Measurements from ENCODE around the gene CHRNG.

DNA sequence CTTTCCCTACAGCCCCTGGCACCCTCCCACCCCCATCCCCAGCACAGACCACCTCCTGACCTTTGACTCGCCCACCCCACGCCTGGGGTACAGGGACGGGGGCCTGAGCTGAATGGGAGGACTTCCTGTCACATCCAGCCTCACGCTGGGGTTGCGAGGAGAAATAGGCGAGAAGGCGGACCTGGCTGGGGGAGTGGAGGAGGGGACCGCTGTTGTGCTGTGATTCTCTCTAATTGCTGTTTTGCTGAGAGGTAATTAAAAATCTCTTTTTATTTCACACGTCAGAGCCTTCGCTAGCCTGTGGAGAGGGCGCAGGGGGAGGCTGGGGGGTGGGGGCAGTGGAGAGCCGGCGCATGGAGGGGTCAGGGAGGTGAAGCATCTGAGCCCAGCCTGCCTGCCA is 42.1 kb upstream of the CHRNG start:
- TF ChIP-seq, protein P1, sequence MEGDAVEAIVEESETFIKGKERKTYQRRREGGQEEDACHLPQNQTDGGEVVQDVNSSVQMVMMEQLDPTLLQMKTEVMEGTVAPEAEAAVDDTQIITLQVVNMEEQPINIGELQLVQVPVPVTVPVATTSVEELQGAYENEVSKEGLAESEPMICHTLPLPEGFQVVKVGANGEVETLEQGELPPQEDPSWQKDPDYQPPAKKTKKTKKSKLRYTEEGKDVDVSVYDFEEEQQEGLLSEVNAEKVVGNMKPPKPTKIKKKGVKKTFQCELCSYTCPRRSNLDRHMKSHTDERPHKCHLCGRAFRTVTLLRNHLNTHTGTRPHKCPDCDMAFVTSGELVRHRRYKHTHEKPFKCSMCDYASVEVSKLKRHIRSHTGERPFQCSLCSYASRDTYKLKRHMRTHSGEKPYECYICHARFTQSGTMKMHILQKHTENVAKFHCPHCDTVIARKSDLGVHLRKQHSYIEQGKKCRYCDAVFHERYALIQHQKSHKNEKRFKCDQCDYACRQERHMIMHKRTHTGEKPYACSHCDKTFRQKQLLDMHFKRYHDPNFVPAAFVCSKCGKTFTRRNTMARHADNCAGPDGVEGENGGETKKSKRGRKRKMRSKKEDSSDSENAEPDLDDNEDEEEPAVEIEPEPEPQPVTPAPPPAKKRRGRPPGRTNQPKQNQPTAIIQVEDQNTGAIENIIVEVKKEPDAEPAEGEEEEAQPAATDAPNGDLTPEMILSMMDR (IDR thresholded peaks at IDR 0.05; ENCODE audit: borderline replicate concordance, extremely low read depth, low read length, poor library complexity, severe bottlenecking), result no peak
- TF ChIP-seq EZH2 (IDR thresholded peaks at IDR 0.05; ENCODE audit: borderline replicate concordance, low read depth, low read length, severe bottlenecking), result no peak
